Measurements from ENCODE around the gene KCNK4. TPM values are rescaled to one million over a fixed set of nuclear protein-coding genes. Genes with fewer than 3 reads are reported as not detected.

Gene KCNK4
- polyA plus RNA-seq, 1 donor from 2014 or later = 1.0 TPM

- Histone ChIP-seq H3F3A (ENCODE audit: insufficient read depth, low read length, poor library complexity, severe bottlenecking) (no peaks in the 10 kb centered on the region), H2AFZ (ENCODE audit: low read depth, low read length) (no peak overlapping the region), H3K27me3 (ENCODE audit: insufficient read depth, low read depth, low read length) (no peaks in the 10 kb centered on the region), H3K36me3 (ENCODE audit: insufficient read depth, low read length) (no peaks in the 10 kb centered on the region), H4K20me1 (ENCODE audit: insufficient read depth) (no peaks in the 10 kb centered on the region), H3K9me3 (ENCODE audit: low read length) (no peaks in the 10 kb centered on the region), H3K27ac (ENCODE audit: low read length) (no peak overlapping the region), H3K4me2 (ENCODE audit: low read length) (no peak overlapping the region), H3K79me2 (replicated peaks; ENCODE audit: insufficient read depth, low read length) (no peaks in the 10 kb centered on the region), H3K9me2 (ENCODE audit: insufficient read depth, low read length) (no peaks in the 10 kb centered on the region), H3K4me3 (ENCODE audit: low read length) (no peak overlapping the region), H3K9ac (ENCODE audit: low read length) (no peak overlapping the region)
- TF ChIP-seq MXI1 (conservative IDR thresholded peaks at IDR 0.05; ENCODE audit: poor library complexity, severe bottlenecking) (no peak), TAF1 (IDR thresholded peaks at IDR 0.05; ENCODE audit: low read depth) (no peak)
These were observed 27.8 kb upstream of the KCNK4 start for GRCh38 chr11:64263021-64263946.

GRCh38 chr11:64263947-64264317 lies 27.2 kb upstream of the KCNK4 start:
- H3K4me2 ChIP-seq (ENCODE audit: low read length) = no peak overlapping the region
- H3K9me3 ChIP-seq (ENCODE audit: low read length) = no peaks in the 10 kb centered on the region
- H3K9ac ChIP-seq (ENCODE audit: low read length) = no peak overlapping the region
- no peaks in the 10 kb centered on the region for H3K9me2 ChIP-seq (ENCODE audit: insufficient read depth, low read length)
- no peaks in the 10 kb centered on the region for H3F3A ChIP-seq (ENCODE audit: insufficient read depth, low read length, poor library complexity, severe bottlenecking)
- no peaks in the 10 kb centered on the region for H3K79me2 ChIP-seq (replicated peaks; ENCODE audit: insufficient read depth, low read length)
- no peak overlapping the region for H3K4me3 ChIP-seq (ENCODE audit: low read length)
- H4K20me1 ChIP-seq (ENCODE audit: insufficient read depth) = no peaks in the 10 kb centered on the region
- no peak overlapping the region for H3K27ac ChIP-seq (ENCODE audit: low read length)
- no peaks in the 10 kb centered on the region for H3K27me3 ChIP-seq (ENCODE audit: insufficient read depth, low read depth, low read length)
- H3K36me3 ChIP-seq (ENCODE audit: insufficient read depth, low read length) = no peaks in the 10 kb centered on the region
- TF ChIP-seq MXI1 (conservative IDR thresholded peaks at IDR 0.05; ENCODE audit: poor library complexity, severe bottlenecking) = no peak
- no peak for TF ChIP-seq TAF1 (IDR thresholded peaks at IDR 0.05; ENCODE audit: low read depth)
- TF ChIP-seq SMC3 (conservative IDR thresholded peaks at IDR 0.05; ENCODE audit: poor library complexity) = no peak
- no peak for TF ChIP-seq RAD21 (conservative IDR thresholded peaks at IDR 0.05)
- no peak for TF ChIP-seq REST (IDR thresholded peaks at IDR 0.05; ENCODE audit: borderline replicate concordance)
- no peak for TF ChIP-seq CTCF (IDR thresholded peaks at IDR 0.05; ENCODE audit: poor library complexity, severe bottlenecking)
- TF ChIP-seq POLR2AphosphoS5 (IDR thresholded peaks at IDR 0.05) = no peak
- no peak for TF ChIP-seq EP300 (conservative IDR thresholded peaks at IDR 0.05; ENCODE audit: poor library complexity, severe bottlenecking)
- TF ChIP-seq EZH2 (IDR thresholded peaks at IDR 0.05; ENCODE audit: borderline replicate concordance, insufficient read depth, low read length, poor library complexity, severe bottlenecking) = no peak
- H2AFZ ChIP-seq (ENCODE audit: low read depth, low read length) = no peak overlapping the region

Measured in neural cell (in vitro differentiated cells).